Ovary (tissue), 9 donors: ENCODE data around the gene HNF1A. TPM values are rescaled to one million over a fixed set of nuclear protein-coding genes. Genes with fewer than 3 reads are reported as not detected.

Experiments
- DNase-seq, 5 donors: peaks; one replicate each; pipeline ENCODE4 v3.0.0-alpha.2; 2019 to 2020
- H3K27ac ChIP-seq, 2 donors: fragments of 200-600 bp; one replicate each; pipeline versions ENCODE4 v1.5.1 to v1.8.0; 2019 to 2022
- H3K27me3 ChIP-seq: fragments of 200-600 bp; one replicate; pipeline ENCODE4 v1.8.0; 2022
- H3K36me3 ChIP-seq: fragments of 200-600 bp; sonication (generic); one replicate; pipeline ENCODE4 v1.5.1; 2019
- H3K4me1 ChIP-seq: one replicate; pipeline ENCODE4 v1.8.1; 2013; ENCODE audit warnings: mild to moderate bottlenecking, moderate library complexity; ENCODE audit not compliant: insufficient read depth
- H3K4me3 ChIP-seq: fragments of 200-600 bp; sonication (generic); one replicate; pipeline ENCODE4 v1.5.1; 2017
- H3K9me3 ChIP-seq, 2 donors: fragments of 200-600 bp in 1 of 2; sonication (generic) in 1 of 2; one replicate each; pipeline versions ENCODE4 v1.5.1 to v1.8.1; 2013 to 2019; ENCODE audit warnings: mild to moderate bottlenecking in 1 of 2, moderate library complexity in 1 of 2
- CTCF ChIP-seq, 3 donors: fragments of 450-650 bp in 2 of 3; fragments of 200-600 bp in 1 of 3; IDR thresholded peaks; one replicate each; pipeline versions ENCODE4 v1.5.1 to v1.8.0; 2016 to 2022; ENCODE audit warnings: antibody characterized with exemption in 3 of 3, mild to moderate bottlenecking in 1 of 3
- EP300 ChIP-seq: sonication (generic); formaldehyde crosslinking; IDR thresholded peaks from one replicate; pipeline ENCODE4 v1.6.1; 2017; ENCODE audit warnings: antibody characterized with exemption
- POLR2A ChIP-seq: fragments of 450-650 bp; IDR thresholded peaks from one replicate; pipeline ENCODE4 v1.6.1; 2017; ENCODE audit warnings: antibody characterized with exemption, mild to moderate bottlenecking, moderate library complexity
- WGBS, 3 donors: extraction: QIAGEN DNeasy Blood & Tissue Kit in 1 of 3; methylation state at CpG; one replicate each; pipeline versions ENCODE4 v1.1.5 to v1.1.7; 2013 to 2017; 5-methylcytosine and 5-hydroxymethylcytosine counted together
- intact Hi-C, 4 donors: fragments of 100-400 bp; cut with DNase I; formaldehyde crosslinking; loops; one replicate each; pipeline versions ENCODE4 v1.11.0 to v1.15.1; 2022 to 2023
- polyA plus RNA-seq, 2 donors: library from polyadenylated mRNA; stranded (reverse); fragments of 200-250 nt in 1 of 2; fragments of 350-450 nt in 1 of 2; fragmentation: Illumina TruSeq in 1 of 2; extraction: RNeasy Lipid Tissue Mini Kit (QIAGEN cat#74804) in 1 of 2; gene quantifications; one replicate each; pipeline ENCODE4 v1.2.3, GENCODE V29; 2013 to 2014
- total RNA-seq, 7 donors: library from RNA; depleted of rRNA in 2 of 7; stranded (reverse); fragments of >200 nt in 2 of 7; fragmentation: NEBNext Ultra II Directional in 3 of 7; extraction: Animal tissue kit (Norgen Biotek cat#: 25700) in 3 of 7; gene quantifications; one replicate each; pipeline versions ENCODE4 v1.1.0 to v1.2.4, GENCODE V29; 2016 to 2023
- donor health status: DM: no; HTN: no; CAD: no; lungs with moderate emphysema.
- donor health status: DM: no; HTN: no; CAD: no.
- donor health status: Bipolar disorder and iron deficiency.
- donor health status: DM: yes; HTN: yes; CAD: no.
- donor health status: DM: no; HTN: no; CAD: no.
- donor health status: DM: yes; HTN: yes; CAD: no.

Gene HNF1A
- total and polyA plus RNA-seq, 9 donors, result 0.10 to 1.4 (median 0.17) TPM; not detected in 5

GRCh38 chr12:120965534-120966091, 12.7 kb upstream of the HNF1A start:
- no peaks in the 10 kb centered on the region for H3K9me3 ChIP-seq
- no peak overlapping the region for H3K27ac ChIP-seq
- no peaks in the 10 kb centered on the region for H3K4me1 ChIP-seq
- no peaks in the 10 kb centered on the region for H3K27me3 ChIP-seq
- no peaks in the 10 kb centered on the region for H3K36me3 ChIP-seq
- 62 to 70% (median 67%) methylated on average over 13 of the region's 13 CpGs for WGBS, 3 donors
- H3K4me3 ChIP-seq, result no peak overlapping the region
- intact Hi-C loops, result loop anchor here (5.0 to 10.0 kb wide), 4 partner anchors 318 to 381 kb away; partner anchors contain the start of genes CABP1 (in 1 of the 4) and POP5 (in 1 of the 4)
- no peak for DNase-seq
- TF ChIP-seq CTCF (IDR thresholded peaks at IDR 0.05), result no peak
- no peak for TF ChIP-seq EP300
- no peak for TF ChIP-seq POLR2A

GRCh38 chr12:120970310-120970709, 8.0 kb upstream of the HNF1A start:
- Histone ChIP-seq H3K27ac (no peak overlapping the region), H3K9me3 (no peaks in the 10 kb centered on the region), H3K36me3 (no peaks in the 10 kb centered on the region), H3K4me1 (no peaks in the 10 kb centered on the region), H3K4me3 (no peak overlapping the region), H3K27me3 (no peaks in the 10 kb centered on the region)
- WGBS, 3 donors, result 63 to 65% (median 65%) methylated on average over 3 of the region's 3 CpGs
- intact Hi-C loops, result loop anchor here in 2 of 4 donors (5.0 kb wide), 1 partner anchor 323 kb away; no protein-coding TSS in a partner anchor
- DNase-seq, result no peak
- no peak for TF ChIP-seq EP300
- TF ChIP-seq POLR2A, result no peak
- no peak for TF ChIP-seq CTCF (IDR thresholded peaks at IDR 0.05)

GRCh38 chr12:120971299-120972180, 6.8 kb upstream of the HNF1A start:
- 36 to 39% (median 37%) methylated on average over 13 of the region's 13 CpGs for WGBS, 3 donors

More at GRCh38 chr12:120971299-120972180, 6.8 kb upstream of the HNF1A start:
- Histone ChIP-seq H3K36me3 (no peaks in the 10 kb centered on the region), H3K4me3 (no peak overlapping the region), H3K9me3 (no peaks in the 10 kb centered on the region), H3K4me1 (no peaks in the 10 kb centered on the region), H3K27ac (no peak overlapping the region), H3K27me3 (no peaks in the 10 kb centered on the region)
- TF ChIP-seq EP300 (no peak), POLR2A (no peak), CTCF (IDR thresholded peaks at IDR 0.05) (peak; percentile 48 to 78 (median 65))
- intact Hi-C loops, result loop anchor here in 2 of 4 donors (5.0 kb wide), 1 partner anchor 324 kb away; no protein-coding TSS in a partner anchor
- peak in 1 of 5 donors; percentile 47 for DNase-seq
